Activated CD4-positive, alpha-beta memory T cell treated with anti-CD3 and anti-CD28 coated beads for 36 hours (primary cell): Measurements from ENCODE around the gene CD46. TPM values are rescaled to one million over a fixed set of nuclear protein-coding genes. Genes with fewer than 3 reads are reported as not detected.

Experiments
- CTCF ChIA-PET: fragments of 350-600 bp; sonication (Branson Sonifier 250); formaldehyde crosslinking; loops from one replicate; lab custom pipeline; 2021; ENCODE audit warnings: antibody characterized with exemption, inconsistent platforms; lab: Charles Lee
- POLR2A ChIA-PET: fragments of 350-600 bp; sonication (Branson Sonifier 250); formaldehyde crosslinking; loops from one replicate; lab custom pipeline; 2021; ENCODE audit warnings: antibody characterized with exemption; lab: Charles Lee
- DNase-seq: peaks from one replicate; pipeline ENCODE4 v3.0.0-alpha.2; 2020
- H3K27ac Mint-ChIP-seq: one replicate; pipeline ENCODE4 v1.8.0; 2021; ENCODE audit warnings: mixed read lengths
- H3K27me3 Mint-ChIP-seq: one replicate; pipeline ENCODE4 v1.8.0; 2021; ENCODE audit warnings: mixed read lengths
- H3K36me3 Mint-ChIP-seq: one replicate; pipeline ENCODE4 v1.8.0; 2021; ENCODE audit warnings: mixed read lengths
- H3K4me1 Mint-ChIP-seq: one replicate; pipeline ENCODE4 v1.8.0; 2021; ENCODE audit warnings: low read depth, mixed read lengths
- H3K4me3 Mint-ChIP-seq: one replicate; pipeline ENCODE4 v1.8.0; 2021; ENCODE audit warnings: mild to moderate bottlenecking, mixed read lengths
- H3K9me3 Mint-ChIP-seq: one replicate; pipeline ENCODE4 v1.8.0; 2021; ENCODE audit warnings: mixed read lengths
- intact Hi-C: fragments of 100-400 bp; cut with micrococcal nuclease; formaldehyde crosslinking; loops from one replicate; pipeline ENCODE4 v1.15.1; 2023
- total RNA-seq, 2 experiments: library from RNA; stranded (reverse); gene quantifications; one replicate each; pipeline ENCODE4 v1.2.3, GENCODE V29; 2021

The CD46 gene
- total RNA-seq, 2 experiments from 2014 or later = 94.6 to 96.9 TPM

DNA sequence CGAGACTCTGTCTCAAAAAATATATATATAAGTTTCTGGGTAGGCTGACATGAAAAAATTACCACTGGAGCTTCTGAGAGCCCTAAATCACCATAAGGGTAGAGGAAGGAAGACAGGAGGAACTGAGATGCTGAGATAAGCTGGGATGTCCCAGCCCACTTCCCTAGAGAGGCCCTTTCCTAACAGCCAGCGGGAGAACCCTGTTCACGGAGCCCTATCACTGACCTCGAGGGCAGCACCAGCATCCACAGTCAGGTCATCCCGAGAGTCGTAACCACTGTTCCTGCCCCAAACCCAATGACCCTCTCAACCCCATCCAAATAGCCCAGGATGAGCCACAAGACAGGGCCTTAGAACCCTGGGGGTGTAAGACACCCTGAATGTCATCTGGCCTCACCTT, 81.5 kb downstream of the CD46 start:
- Mint-ChIP-seq H3K4me1 (peaks cover 93% of the 10 kb centered on the region), H3K27ac (peak overlapping the region; percentile 92), H3K9me3 (no peaks in the 10 kb centered on the region), H3K4me3 (no peak overlapping the region), H3K27me3 (no peaks in the 10 kb centered on the region), H3K36me3 (peaks cover 4% of the 10 kb centered on the region)
- CTCF ChIA-PET = interaction anchor here (1.2 to 9.2 kb wide), 8 partner anchors 8 to 131 kb away, joined by 4 to 136 read pairs (median 6); no protein-coding TSS in a partner anchor
- POLR2A ChIA-PET = interaction anchor here (1.0 to 2.7 kb wide), 3 partner anchors 10 to 28 kb away, joined by 3 to 19 read pairs (median 4); no protein-coding TSS in a partner anchor
- intact Hi-C loops = no loop called here
- no peak for DNase-seq

- Mint-ChIP-seq H3K4me3 (no peak overlapping the region), H3K36me3 (peaks cover 8% of the 10 kb centered on the region), H3K27ac (peak overlapping the region; percentile 92), H3K27me3 (no peaks in the 10 kb centered on the region), H3K4me1 (peaks cover 93% of the 10 kb centered on the region), H3K9me3 (no peaks in the 10 kb centered on the region)
- intact Hi-C loops = no loop called here
- DNase-seq = no peak
- POLR2A ChIA-PET = interaction anchor here (1.0 to 2.7 kb wide), 3 partner anchors 11 to 27 kb away, joined by 3 to 19 read pairs (median 4); no protein-coding TSS in a partner anchor
- CTCF ChIA-PET = interaction anchor here (0.7 to 9.2 kb wide), 8 partner anchors 10 to 130 kb away, joined by 3 to 136 read pairs (median 6); no protein-coding TSS in a partner anchor
Measured at GRCh38 chr1:207833956-207834660, 82.3 kb downstream of the CD46 start.

DNA sequence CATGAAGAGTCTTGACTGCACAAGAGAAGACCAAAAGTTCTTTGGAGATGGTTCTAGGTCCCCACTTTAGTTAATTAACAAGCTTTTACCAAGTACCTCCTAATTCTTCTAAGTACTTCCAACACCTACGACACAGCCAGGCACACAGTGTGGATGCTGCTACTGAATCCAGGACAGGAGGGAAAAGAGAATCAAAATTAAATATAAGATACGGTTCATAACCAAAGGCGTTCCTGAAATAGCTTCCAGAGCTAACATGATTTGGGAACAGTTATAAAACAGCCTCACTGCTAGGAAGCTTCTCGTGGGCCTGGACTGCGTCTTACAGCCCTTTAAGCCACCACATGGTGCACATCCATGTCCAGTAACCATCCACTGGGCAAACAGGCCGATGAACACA, 84.1 kb downstream of the CD46 start:
- Mint-ChIP-seq H3K9me3 (no peaks in the 10 kb centered on the region), H3K27me3 (no peaks in the 10 kb centered on the region), H3K4me1 (peaks cover 83% of the 10 kb centered on the region), H3K27ac (peak overlapping the region; percentile 19), H3K4me3 (no peak overlapping the region), H3K36me3 (peaks cover 11% of the 10 kb centered on the region)
- CTCF ChIA-PET = interaction anchor here (0.9 to 4.7 kb wide), 4 partner anchors 13 to 49 kb away, joined by 3 to 43 read pairs (median 6); no protein-coding TSS in a partner anchor
- POLR2A ChIA-PET = interaction anchor here (1.4 kb wide), 1 partner anchor 10 kb away, joined by 3 read pairs; no protein-coding TSS in a partner anchor
- intact Hi-C loops = no loop called here
- DNase-seq = no peak

DNA sequence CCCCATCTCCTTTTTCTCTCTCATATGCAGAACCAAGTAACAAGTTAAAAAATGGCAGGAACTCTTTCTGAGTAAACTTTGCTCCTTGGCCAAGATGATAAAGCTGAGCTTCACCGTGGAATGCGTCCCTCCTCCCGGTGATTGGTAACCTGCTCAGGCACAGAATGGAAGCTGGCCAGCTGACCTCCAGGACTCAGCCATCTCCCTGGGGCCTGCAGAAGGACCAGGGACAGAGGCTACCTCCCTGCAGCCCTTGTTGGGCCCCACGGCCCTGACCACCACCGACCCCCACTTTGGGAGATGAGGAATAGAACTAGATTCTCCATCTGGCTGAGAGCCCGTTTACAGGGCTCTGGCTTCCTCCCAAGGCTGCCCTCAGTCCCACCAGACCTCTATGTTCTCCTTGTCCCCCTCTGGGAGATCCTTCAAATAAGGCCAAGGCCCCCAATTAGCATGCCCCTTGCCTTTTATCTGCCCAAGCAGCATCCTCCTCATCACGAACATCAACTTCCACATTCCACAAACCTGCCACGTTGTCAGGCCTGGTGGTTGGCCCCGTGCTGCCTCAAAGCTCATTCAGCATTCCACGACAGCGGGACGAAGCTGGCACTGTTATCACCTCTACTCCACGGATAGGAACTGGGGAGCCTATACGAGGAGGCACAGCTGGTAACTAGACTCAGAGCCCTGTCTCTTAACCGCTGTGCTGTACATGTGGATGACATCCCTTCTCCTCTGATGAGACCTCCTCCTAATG, 84.9 kb downstream of the CD46 start:
- H3K4me1 Mint-ChIP-seq = peaks cover 75% of the 10 kb centered on the region
- H3K27me3 Mint-ChIP-seq = no peaks in the 10 kb centered on the region
- H3K9me3 Mint-ChIP-seq = no peaks in the 10 kb centered on the region
- ChIA-PET POLR2A (interaction anchor here (1.4 kb wide), 1 partner anchor 10 kb away, joined by 3 read pairs; no protein-coding TSS in a partner anchor), CTCF (interaction anchor here (1.6 to 4.7 kb wide), 3 partner anchors 13 to 48 kb away, joined by 3 to 43 read pairs (median 10); no protein-coding TSS in a partner anchor)
- H3K36me3 Mint-ChIP-seq = peaks cover 11% of the 10 kb centered on the region
- no peak for DNase-seq
- H3K4me3 Mint-ChIP-seq = no peak overlapping the region
- peak overlapping the region; percentile 20 for H3K27ac Mint-ChIP-seq
- intact Hi-C loops = no loop called here

GRCh38 chr1:207837673-207838072, 85.8 kb downstream of the CD46 start:
- Mint-ChIP-seq H3K27me3 (no peaks in the 10 kb centered on the region), H3K4me3 (no peak overlapping the region), H3K4me1 (peaks cover 71% of the 10 kb centered on the region), H3K36me3 (peaks cover 11% of the 10 kb centered on the region), H3K27ac (peak overlapping the region; percentile 46), H3K9me3 (no peaks in the 10 kb centered on the region)
- CTCF ChIA-PET = interaction anchor here (0.8 to 6.2 kb wide), 4 partner anchors 10 to 39 kb away, joined by 3 to 43 read pairs (median 3); no protein-coding TSS in a partner anchor
- DNase-seq = no peak
- POLR2A ChIA-PET = no interaction called here
- intact Hi-C loops = no loop called here

DNA sequence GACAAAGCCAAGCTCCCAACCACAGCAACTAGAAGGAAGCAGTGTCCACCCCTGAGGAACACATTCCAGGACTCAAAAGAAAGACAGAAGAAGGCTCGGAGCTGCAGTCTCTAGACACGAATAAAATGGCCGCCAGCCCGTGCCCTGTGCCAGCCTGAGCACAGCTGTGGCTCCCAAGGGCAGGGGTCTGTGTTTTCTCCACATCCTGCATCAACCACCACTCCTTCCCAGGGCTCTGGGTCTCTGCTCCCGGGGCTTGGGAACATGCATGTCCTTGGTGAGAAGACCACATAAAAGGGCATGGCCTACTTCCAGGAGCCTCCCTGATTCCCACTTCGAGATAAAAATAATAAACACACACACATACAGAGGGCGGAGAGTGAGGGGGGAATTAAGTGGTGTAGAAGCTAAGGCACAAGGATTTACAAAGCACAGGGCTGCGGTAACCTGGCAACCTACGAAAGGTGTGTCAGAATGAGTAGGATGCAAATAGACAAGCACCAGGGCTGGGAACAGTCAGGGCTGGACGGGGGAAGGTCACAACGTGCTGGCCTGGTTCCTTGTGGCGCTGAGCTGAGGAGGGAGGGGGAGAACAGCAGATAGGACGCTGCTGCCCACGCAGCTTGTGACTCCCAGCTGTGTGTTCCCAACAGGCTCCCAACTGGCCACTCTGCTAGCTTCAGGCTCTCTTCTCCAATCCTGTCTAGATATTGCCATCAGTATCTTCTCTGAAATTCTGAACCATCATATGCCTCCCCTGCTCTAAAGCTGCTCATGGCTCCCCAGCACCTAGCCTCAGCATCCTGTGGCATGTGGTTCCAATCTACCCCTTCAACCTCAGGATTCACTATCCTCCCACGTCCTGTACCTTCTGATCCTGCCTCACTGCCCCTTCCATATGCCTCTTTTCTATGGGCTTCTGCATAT, 86.6 kb downstream of the CD46 start:
- Mint-ChIP-seq H3K4me1 (peaks cover 69% of the 10 kb centered on the region), H3K9me3 (no peaks in the 10 kb centered on the region), H3K27me3 (no peaks in the 10 kb centered on the region), H3K4me3 (no peak overlapping the region), H3K36me3 (peaks cover 13% of the 10 kb centered on the region), H3K27ac (peak overlapping the region; percentile 56)
- no peak for DNase-seq
- intact Hi-C loops = no loop called here
- ChIA-PET CTCF (interaction anchor here (0.8 to 6.2 kb wide), 7 partner anchors 9 to 125 kb away, joined by 3 to 43 read pairs (median 5); no protein-coding TSS in a partner anchor), POLR2A (interaction anchor here (0.8 to 0.9 kb wide), 2 partner anchors 20 to 38 kb away, joined by 3 read pairs; no protein-coding TSS in a partner anchor)

DNA sequence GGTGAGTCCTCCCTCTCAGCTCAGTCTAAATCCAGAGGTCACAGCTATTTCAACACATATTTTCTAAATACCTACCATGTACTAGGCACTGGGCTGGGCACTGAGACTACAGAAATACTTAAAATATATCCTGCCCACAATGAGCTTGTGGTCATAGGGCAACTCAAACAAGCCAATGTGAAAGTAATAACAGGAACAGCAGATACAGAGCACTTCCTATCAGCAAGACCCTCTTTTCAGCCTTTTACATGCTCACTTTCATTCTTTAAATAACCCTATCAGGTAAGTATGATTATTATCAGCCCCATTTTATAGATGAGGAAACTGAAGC, 87.2 kb downstream of the CD46 start:
- no peaks in the 10 kb centered on the region for H3K9me3 Mint-ChIP-seq
- peaks cover 66% of the 10 kb centered on the region for H3K4me1 Mint-ChIP-seq
- ChIA-PET POLR2A (interaction anchor here (0.8 to 0.9 kb wide), 2 partner anchors 20 to 37 kb away, joined by 3 read pairs; no protein-coding TSS in a partner anchor), CTCF (interaction anchor here (1.1 to 6.2 kb wide), 5 partner anchors 10 to 124 kb away, joined by 3 to 43 read pairs (median 5); no protein-coding TSS in a partner anchor)
- H3K36me3 Mint-ChIP-seq = peaks cover 13% of the 10 kb centered on the region
- no peak for DNase-seq
- no peak overlapping the region for H3K4me3 Mint-ChIP-seq
- H3K27me3 Mint-ChIP-seq = no peaks in the 10 kb centered on the region
- H3K27ac Mint-ChIP-seq = peak overlapping the region; percentile 56
- intact Hi-C loops = no loop called here

GRCh38 chr1:207840380-207840779, 88.5 kb downstream of the CD46 start:
- H3K27me3 Mint-ChIP-seq = no peaks in the 10 kb centered on the region
- intact Hi-C loops = loop anchor here (1.0 kb wide), 1 partner anchor 8 kb away; no protein-coding TSS in a partner anchor
- no peak for DNase-seq
- H3K4me1 Mint-ChIP-seq = peaks cover 63% of the 10 kb centered on the region
- ChIA-PET POLR2A (no interaction called here), CTCF (interaction anchor here (0.6 to 6.2 kb wide), 5 partner anchors 12 to 123 kb away, joined by 5 to 43 read pairs (median 7); no protein-coding TSS in a partner anchor)
- peaks cover 13% of the 10 kb centered on the region for H3K36me3 Mint-ChIP-seq
- no peak overlapping the region for H3K27ac Mint-ChIP-seq
- H3K9me3 Mint-ChIP-seq = no peaks in the 10 kb centered on the region
- H3K4me3 Mint-ChIP-seq = no peak overlapping the region

GRCh38 chr1:207841293-207841692, 89.4 kb downstream of the CD46 start:
- H3K36me3 Mint-ChIP-seq = peaks cover 13% of the 10 kb centered on the region
- H3K27ac Mint-ChIP-seq = no peak overlapping the region
- no peak overlapping the region for H3K4me3 Mint-ChIP-seq
- no peaks in the 10 kb centered on the region for H3K9me3 Mint-ChIP-seq
- POLR2A ChIA-PET = interaction anchor here (0.6 kb wide), 1 partner anchor 21 kb away, joined by 3 read pairs; no protein-coding TSS in a partner anchor
- no peak for DNase-seq
- intact Hi-C loops = no loop called here
- peaks cover 59% of the 10 kb centered on the region for H3K4me1 Mint-ChIP-seq
- CTCF ChIA-PET = interaction anchor here (1.2 to 6.2 kb wide), 3 partner anchors 9 to 27 kb away, joined by 4 to 43 read pairs (median 4); no protein-coding TSS in a partner anchor
- no peaks in the 10 kb centered on the region for H3K27me3 Mint-ChIP-seq

GRCh38 chr1:207841901-207842300, 90.0 kb downstream of the CD46 start:
- ChIA-PET CTCF (interaction anchor here (0.8 to 6.2 kb wide), 5 partner anchors 9 to 27 kb away, joined by 3 to 43 read pairs (median 4); no protein-coding TSS in a partner anchor), POLR2A (no interaction called here)
- H3K27me3 Mint-ChIP-seq = no peaks in the 10 kb centered on the region
- no peak overlapping the region for H3K27ac Mint-ChIP-seq
- intact Hi-C loops = no loop called here
- no peaks in the 10 kb centered on the region for H3K9me3 Mint-ChIP-seq
- H3K36me3 Mint-ChIP-seq = peaks cover 13% of the 10 kb centered on the region
- H3K4me3 Mint-ChIP-seq = no peak overlapping the region
- no peak for DNase-seq
- peaks cover 54% of the 10 kb centered on the region for H3K4me1 Mint-ChIP-seq
